Measurements from ENCODE around the gene AUTS2.

- no peak for TF ChIP-seq ZNF274 (IDR thresholded peaks at IDR 0.05; ENCODE audit: low read length)
- TF ChIP-seq ZNF274 (tag by site-specific recombination; IDR thresholded peaks at IDR 0.05; ENCODE audit: borderline replicate concordance) = no peak
- TF ChIP-seq, protein P1, sequence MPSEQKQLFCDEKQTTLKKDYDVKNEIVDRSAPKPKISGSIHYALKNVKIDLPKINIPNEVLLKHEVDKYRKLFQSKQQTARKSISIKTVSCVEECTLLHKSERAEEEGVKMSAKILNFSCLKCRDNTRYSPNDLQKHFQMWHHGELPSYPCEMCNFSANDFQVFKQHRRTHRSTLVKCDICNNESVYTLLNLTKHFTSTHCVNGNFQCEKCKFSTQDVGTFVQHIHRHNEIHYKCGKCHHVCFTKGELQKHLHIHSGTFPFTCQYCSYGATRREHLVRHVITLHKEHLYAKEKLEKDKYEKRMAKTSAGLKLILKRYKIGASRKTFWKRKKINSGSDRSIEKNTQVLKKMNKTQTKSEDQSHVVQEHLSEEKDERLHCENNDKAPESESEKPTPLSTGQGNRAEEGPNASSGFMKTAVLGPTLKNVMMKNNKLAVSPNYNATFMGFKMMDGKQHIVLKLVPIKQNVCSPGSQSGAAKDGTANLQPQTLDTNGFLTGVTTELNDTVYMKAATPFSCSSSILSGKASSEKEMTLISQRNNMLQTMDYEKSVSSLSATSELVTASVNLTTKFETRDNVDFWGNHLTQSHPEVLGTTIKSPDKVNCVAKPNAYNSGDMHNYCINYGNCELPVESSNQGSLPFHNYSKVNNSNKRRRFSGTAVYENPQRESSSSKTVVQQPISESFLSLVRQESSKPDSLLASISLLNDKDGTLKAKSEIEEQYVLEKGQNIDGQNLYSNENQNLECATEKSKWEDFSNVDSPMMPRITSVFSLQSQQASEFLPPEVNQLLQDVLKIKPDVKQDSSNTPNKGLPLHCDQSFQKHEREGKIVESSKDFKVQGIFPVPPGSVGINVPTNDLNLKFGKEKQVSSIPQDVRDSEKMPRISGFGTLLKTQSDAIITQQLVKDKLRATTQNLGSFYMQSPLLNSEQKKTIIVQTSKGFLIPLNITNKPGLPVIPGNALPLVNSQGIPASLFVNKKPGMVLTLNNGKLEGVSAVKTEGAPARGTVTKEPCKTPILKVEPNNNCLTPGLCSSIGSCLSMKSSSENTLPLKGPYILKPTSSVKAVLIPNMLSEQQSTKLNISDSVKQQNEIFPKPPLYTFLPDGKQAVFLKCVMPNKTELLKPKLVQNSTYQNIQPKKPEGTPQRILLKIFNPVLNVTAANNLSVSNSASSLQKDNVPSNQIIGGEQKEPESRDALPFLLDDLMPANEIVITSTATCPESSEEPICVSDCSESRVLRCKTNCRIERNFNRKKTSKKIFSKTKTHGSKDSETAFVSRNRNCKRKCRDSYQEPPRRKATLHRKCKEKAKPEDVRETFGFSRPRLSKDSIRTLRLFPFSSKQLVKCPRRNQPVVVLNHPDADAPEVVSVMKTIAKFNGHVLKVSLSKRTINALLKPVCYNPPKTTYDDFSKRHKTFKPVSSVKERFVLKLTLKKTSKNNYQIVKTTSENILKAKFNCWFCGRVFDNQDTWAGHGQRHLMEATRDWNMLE (tag by site-specific recombination; conservative IDR thresholded peaks at IDR 0.05; ENCODE audit: low read depth) = no peak
- TF ChIP-seq CTCF (tag by site-specific recombination; IDR thresholded peaks at IDR 0.05) = no peak
- TF ChIP-seq ZNF610 (tag by site-specific recombination; IDR thresholded peaks at IDR 0.05; ENCODE audit: borderline replicate concordance) = no peak
- TF ChIP-seq, protein P2, sequence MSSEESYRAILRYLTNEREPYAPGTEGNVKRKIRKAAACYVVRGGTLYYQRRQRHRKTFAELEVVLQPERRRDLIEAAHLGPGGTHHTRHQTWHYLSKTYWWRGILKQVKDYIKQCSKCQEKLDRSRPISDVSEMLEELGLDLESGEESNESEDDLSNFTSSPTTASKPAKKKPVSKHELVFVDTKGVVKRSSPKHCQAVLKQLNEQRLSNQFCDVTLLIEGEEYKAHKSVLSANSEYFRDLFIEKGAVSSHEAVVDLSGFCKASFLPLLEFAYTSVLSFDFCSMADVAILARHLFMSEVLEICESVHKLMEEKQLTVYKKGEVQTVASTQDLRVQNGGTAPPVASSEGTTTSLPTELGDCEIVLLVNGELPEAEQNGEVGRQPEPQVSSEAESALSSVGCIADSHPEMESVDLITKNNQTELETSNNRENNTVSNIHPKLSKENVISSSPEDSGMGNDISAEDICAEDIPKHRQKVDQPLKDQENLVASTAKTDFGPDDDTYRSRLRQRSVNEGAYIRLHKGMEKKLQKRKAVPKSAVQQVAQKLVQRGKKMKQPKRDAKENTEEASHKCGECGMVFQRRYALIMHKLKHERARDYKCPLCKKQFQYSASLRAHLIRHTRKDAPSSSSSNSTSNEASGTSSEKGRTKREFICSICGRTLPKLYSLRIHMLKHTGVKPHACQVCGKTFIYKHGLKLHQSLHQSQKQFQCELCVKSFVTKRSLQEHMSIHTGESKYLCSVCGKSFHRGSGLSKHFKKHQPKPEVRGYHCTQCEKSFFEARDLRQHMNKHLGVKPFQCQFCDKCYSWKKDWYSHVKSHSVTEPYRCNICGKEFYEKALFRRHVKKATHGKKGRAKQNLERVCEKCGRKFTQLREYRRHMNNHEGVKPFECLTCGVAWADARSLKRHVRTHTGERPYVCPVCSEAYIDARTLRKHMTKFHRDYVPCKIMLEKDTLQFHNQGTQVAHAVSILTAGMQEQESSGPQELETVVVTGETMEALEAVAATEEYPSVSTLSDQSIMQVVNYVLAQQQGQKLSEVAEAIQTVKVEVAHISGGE (tag by site-specific recombination; conservative IDR thresholded peaks at IDR 0.05; ENCODE audit: low read depth) = no peak
- TF ChIP-seq ZXDB (tag by site-specific recombination; IDR thresholded peaks at IDR 0.05) = no peak
- peak; percentile 50 for TF ChIP-seq ZFHX2 (tag by site-specific recombination; conservative IDR thresholded peaks at IDR 0.05)
- TF ChIP-seq ZNF473 (tag by site-specific recombination; IDR thresholded peaks at IDR 0.05) = no peak
- no peak for TF ChIP-seq ZNF23 (tag by site-specific recombination; IDR thresholded peaks at IDR 0.05; ENCODE audit: borderline replicate concordance)
Measured at GRCh38 chr7:69966766-69967591, 368.7 kb downstream of the AUTS2 start.
